Activated CD4-positive, alpha-beta T cell treated with anti-CD3 and anti-CD28 coated beads for 4 hours (primary cell): Measurements from ENCODE around the gene HOXC9.

Experiments used
- DNase-seq, 2 donors: peaks; one replicate each; pipeline ENCODE4 v3.0.0-alpha.2; 2020

Gene HOXC9

DNA sequence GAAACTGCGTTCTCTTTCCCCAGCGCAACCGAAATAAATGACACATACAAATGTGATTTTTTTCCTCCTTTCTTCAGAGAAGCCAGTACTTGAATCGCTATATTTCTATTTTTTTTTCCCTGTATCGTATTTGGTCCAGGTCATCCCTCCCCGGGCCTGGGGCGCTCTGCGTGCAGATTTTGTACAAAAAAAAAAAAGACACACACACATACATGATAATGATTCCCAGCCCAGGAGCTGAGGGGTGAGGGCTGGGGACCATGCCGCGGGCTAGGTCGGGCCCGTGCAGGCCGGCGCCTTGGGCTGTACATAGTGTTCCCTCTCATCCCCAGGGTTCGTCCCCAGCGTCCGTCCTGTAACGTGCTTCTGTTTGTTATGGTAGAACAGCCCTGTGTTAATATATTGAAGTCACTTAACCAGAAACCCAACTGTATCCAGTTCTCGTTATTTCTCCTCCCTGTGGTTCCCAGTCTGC is 3.0 kb downstream of the HOXC9 start:
- DNase-seq = no peak

DNA sequence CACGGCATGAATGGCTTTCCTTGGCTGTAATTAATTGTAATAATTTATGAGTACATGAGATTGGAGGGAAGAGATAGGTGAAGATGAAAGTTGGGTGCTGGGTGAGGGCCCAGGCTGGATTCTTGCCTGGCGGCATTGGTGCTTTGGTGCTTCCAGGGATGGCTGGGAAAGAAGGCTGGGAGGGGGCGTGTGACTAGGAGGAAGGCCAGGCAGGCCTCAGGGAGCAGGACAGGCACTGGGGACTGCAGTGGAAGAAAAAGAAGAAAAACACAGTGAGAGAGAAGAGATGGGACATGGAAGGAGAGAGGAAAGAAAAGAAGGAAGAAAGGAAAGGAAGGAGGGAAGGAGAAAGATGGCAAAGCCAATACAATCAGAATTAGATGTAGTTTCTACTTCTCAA is 3.7 kb downstream of the HOXC9 start:
- DNase-seq = no peak

DNA sequence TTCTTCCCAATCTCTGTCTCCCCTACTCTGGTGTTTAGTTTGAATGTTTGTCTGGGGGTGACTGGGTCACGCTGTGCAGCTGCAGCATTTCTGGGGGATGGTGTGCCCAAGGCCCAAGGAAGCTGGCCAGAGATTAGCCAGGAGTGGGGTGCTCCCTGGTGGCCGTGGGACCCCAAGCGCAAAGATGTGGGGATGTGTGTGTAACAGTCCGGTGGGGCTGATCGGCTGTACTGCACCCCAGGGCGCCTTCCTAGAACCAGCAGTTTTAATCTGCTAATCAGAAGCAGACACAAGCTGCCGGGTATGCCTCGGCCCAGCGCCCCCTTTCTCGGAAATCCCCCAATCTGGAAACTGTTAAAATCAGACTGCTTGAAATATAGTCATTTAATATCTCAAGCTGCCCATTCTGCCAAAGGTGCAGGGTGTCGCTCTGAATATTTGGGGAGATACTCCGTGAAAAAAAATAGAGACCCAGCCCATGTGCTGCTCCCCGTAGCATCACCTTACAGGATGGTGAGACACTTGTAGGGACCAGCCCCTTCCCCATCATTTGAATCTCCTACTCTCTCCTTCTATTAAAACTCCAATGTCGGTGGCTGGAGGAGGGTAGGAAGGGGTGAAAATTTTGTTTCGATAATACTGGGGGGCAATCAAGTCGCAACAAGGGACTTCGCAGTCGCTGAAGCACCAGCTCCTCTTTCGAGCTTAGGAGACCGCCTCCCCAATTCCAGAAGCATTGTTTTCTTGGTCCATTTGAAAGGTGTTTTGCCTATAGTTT is 4.3 kb downstream of the HOXC9 start:
- DNase-seq = no peak

DNA sequence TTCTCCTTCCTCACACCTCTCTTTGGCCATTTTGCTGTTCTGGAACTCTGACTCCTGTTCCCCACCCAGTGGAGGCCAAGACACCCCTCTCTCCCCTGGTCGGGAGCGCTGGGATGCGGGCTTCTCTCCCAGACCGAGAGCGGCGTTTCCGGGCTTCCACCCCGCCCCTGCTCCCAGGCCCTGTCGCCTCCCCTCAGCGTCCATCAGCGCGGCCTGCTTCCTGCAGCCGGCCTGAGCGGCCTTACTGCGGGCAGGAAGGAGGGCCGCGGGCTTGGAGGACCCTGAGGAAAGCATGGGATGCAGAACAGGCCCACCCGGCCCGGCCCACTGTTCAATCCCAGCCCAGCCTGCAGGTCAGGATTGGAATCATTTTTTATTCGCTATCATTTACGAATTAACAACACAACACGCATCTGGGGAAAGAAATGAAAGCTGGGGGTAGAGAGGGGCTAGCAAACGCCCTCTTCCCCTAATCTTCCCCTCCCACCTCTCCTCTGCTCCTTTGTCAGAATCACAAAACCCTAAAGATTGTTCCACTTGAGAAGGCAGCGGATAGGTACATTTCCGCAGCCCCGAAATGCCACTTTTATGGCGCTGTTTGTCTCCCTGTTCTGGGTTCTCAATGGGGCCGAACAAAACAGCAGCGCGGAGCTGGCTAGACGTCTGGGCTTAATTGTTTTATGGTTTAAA is 5.0 kb downstream of the HOXC9 start:
- no peak for DNase-seq

DNA sequence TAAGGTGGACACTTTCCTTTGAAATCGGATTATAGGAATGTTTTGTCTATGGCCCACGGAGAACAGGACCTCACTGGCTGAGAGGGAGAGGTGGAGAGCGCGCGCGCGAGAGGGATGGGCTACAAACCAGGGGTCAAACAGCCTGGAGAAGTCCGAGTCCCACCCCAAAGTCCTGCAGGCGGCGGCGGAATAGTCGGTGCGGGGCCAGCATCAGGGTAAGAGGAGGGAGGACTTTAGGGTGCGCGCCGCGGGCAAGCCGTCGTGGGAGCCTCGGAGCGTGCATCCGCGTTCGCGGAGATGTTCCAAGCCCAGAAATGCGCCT is 5.5 kb downstream of the HOXC9 start:
- no peak for DNase-seq

DNA sequence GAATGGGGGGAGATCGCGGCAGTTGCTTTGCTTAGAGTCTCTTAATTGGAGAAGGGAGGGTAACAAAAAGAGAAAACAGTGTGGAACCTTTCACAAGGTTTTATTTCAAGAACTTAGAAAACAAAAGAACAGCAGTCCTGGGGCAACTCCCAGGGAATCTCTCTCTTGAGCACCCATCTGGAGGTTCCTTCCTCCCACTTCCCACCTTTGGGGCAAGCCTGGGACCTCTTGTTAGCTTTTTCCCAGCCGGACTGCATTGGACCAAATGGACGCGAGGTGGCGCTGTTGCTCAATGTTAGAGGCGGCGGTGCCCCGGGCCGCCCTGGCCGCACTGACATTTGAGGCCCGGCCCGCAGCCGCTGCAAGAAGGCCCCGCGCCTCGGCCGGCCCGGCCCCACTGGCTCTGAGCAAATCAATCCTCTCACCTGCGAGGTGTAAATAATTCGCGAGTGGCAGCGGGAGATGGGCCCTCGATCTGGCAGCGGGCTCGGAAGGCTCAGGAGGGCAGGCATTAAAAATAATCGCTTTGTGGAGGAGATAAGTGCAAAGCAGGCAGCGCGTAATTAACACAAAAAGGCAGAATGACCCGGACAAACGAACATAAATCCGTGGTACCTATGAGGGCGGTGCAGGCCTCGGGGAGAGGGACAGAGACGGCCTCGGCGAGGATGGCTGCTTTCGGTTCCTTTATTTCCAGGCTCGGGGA is 6.0 kb downstream of the HOXC9 start:
- DNase-seq = peak; percentile 79 to 85

DNA sequence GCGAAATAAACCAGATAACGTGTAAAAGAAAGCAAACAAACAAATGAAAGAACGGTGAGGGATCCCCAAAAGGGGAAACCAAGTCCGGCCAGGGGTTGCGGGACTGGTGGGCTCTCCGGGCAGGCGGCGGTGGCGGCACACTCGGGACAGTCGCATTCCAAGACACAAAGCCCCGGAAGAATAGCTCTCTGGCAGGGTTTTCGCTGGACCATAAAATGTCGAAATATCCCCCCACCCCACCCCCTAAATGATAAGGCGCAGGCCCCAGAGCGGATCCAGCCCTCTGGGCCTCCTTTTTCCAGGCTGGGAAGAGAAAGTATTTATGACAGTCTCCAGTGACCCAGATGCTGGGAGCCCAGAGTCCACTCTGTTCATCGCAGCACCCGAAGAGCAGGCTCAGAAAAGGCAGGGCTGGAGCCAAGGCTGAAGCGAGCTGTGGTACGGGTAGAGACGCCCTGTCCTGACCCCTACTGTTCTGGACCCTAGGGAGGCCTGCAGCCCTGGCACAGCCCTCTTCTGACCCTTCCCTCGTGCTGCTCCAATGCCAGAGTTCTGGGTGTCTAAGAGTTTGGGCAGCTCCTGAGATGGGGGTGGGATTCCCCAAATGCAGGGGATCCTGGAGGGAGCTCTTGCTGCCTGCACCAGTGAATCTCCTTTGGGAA is 6.7 kb downstream of the HOXC9 start:
- no peak for DNase-seq

DNA sequence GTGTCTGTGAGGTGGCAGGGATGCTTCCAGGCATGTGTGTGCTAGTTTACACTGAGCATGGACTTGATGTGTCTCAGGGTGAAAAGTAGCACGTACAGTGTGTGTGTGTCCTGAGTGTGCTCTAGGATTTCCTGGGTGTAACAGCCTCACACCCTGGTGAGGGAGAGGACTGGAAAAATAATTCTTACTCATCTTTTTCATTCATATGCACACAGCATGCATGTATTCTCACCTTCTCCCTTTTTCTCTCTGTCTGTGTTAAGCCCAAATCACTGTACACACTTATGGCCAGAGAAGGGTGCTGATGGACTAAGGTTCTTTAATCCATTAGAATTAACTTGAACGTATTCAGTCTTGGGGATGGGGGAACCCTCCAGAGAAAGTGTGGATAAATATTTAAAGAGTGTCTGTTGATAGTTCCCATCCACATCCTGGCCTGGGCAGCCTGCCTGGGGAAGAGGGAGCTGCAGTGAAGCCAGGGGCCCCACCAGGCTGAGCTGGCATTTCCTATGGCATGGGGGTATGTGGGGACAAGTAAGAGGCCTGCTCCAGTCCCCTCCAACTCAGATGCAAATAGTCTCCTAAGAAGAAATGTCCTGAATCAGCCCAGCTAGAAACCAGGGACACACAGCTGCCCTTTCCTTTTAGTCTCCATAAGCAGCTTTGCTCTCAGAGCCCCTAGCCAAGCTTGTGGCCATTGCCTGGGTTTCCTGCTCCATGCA is 7.7 kb downstream of the HOXC9 start:
- no peak for DNase-seq

DNA sequence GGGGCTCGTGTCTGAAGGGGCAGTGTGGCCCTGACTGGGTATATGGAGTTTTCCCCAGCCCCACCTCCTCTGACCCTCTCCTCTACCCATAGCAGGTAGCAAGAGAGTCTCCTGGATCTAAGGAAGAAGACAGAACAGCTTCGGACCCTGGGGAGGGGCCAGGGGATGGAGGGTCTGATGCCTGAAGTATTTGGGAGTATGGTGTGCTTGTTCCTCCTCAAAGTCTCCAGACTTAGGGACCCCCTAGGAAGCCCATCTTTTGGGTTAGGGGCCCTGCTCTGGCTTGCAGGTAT is 8.2 kb downstream of the HOXC9 start:
- DNase-seq = no peak

DNA sequence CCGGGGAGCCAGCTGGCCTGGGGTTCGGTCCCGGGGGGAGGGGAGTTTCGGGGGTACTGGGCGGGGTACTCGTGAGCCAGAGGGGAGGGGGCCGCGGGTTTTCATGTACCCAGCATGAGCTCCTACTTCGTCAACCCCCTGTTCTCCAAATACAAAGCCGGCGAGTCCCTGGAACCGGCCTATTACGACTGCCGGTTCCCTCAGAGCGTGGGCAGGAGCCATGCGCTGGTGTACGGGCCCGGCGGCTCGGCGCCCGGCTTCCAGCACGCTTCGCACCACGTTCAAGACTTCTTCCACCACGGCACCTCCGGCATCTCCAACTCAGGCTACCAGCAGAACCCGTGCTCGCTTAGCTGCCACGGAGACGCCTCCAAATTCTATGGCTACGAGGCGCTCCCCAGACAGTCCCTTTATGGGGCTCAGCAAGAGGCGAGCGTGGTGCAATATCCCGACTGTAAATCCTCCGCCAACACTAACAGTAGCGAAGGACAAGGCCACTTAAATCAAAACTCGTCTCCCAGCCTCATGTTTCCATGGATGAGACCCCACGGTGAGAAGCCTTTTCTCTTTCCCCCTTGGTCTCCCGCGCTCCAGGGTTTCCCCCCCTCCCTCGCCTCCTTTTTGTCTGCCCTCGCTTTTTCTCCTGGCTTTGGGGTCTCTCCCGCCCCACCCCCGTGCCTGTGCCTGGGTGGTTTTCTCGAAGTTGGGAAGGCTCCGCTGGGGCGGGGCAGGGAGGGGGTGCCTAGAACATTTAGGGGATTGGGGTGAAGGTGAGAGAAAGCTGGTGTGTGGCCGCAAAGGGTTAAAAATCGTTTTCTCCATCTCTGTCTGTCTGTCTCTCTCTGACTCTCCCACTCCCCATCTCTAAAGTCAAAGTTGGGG is 9.5 kb downstream of the HOXC9 start:
- DNase-seq = peak; percentile 37 to 39

DNA sequence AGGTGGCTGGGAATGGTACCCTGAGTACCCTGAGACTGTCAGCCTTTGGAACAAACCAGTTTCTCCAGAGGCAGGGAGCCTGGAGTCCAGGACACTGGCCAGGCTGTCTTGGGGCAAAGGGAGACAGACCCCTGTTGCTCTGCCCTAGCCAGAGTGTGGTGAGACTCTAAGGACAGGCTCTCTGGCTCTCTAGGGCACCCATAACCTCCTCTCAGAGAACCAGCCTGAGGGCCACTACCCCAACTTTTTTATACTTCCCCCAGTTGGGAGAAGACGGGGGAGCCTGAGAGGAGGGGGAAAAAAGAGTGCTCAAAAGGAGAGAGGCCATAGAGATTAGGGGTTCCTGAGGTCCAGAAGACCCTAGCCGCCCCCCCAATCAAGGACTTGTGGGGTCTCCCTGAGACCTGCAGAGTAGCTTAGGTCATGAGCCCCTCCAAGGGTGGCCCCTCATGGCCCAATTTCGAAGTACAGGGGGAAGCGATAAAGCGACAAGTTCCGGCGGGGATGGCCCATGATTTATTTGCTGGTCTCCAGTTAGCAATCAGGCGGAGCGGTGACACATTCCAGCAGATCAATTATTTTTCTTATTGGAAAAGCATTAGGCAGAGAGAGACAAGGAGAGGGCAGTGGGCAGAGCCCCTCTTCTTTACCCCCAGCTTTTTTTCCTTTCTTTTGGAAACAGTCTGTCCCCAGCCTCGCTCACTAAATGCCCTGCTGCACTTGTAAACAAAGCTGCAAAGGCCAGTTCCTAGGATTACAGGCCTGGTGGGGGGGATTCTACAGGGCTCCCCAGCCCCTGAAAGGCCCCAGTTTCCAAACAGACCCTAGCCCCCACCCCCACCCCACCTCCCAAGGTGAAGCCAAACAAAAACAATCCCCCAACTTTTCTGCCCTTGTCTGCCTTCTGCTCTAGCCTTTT is 10.4 kb downstream of the HOXC9 start:
- no peak for DNase-seq

DNA sequence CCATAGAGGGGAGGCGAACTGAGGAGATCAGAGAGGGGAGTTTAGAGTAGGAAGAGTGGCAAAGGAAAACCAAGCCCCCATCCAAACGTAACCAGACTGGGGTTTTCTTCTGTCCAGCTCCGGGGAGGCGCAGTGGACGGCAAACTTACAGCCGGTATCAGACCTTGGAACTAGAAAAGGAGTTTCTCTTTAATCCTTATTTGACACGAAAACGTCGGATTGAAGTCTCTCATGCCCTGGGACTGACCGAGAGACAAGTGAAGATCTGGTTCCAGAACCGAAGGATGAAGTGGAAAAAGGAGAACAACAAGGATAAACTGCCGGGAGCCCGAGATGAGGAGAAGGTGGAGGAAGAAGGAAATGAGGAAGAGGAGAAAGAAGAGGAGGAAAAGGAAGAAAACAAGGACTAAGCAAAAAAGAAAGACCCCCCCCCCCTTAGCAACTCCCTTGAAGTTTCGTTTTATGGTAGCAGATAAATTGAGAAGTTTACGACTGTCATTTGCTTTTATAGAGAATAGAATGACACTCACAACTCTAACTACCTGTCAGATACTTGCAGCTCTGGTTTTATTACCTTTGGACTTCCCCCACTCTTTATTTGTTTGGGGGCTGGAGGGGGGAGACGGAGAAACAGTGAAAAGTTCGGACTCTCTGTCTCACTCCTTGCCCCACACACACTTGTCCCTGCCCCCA is 11.2 kb downstream of the HOXC9 start:
- no peak for DNase-seq

DNA sequence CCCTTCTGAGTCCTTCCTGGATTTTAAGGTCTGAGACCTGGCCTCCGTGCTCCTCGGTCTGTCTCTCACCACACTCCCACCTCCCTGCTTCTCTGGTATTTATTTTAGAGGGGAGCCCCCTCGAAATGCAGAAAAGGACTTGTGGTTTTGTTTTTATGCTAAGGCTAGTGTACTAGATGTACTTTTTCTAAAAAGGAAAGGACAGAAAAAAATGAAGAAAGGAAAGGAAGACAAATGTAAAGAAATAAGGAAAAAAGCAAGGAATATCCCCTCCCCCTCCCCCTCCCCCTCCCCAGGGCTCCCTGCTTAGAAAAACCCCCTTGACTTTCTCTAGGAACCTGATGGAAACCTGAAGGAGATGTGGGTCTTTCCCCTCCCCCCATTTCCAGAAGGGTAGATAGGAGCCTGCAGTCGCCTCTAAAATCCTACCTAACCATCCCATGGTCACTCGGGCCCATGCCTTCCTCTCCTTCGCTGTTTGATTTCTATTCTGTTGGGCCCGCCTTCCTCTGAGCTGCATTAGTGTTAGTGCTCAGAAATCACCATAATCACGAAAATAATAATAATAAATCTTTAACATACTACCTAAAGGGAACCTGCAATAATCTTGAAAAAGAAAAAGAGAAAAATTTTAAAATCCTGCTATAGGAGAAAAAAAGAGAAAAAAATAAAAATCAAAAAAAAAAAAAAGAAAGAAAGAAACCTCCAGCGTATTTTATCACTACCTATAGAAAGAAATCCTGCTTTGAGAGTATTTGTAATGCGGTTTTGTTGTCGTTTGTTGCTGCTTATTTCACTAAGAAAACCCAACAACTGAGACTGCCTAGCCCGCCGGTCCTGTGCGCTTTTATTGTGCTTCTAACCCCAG is 11.9 kb downstream of the HOXC9 start:
- DNase-seq = no peak

DNA sequence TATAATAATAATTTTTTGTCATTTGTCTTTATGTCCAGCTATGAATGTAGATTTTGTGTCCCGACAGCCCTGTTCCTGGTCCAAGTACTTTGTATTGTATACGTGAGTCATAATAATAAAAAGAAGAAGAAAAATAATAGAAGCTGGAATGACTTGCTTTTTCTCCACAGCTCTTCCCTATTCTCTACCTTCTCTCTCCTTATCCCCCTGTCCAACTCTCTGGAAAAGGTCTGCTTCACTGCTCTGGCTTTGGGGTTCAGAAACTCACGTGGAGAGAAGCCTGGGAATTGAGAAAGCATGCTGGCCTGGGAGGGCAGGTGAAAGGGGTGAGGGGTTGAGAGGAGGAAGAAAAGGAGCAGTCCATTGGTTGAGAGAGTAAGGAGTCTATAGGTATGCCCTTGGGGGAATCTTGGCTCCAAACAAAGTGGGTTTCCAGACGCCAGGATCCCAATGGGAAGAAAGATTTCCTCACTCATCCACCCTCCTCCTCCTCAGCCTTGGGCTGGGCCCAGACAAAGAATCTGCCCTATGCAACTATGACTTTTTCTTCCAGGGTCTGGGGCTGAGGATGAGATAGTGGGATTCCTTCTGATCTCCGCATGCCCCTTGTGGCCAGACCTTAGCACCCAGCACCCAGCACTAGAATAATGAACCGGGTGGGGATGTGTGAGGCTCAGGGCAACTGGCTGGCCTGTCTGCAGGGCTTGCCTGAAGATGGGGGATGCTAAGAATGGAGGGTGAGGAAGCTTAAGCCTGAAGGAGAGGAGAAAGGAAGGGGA is 12.9 kb downstream of the HOXC9 start:
- no peak for DNase-seq

DNA sequence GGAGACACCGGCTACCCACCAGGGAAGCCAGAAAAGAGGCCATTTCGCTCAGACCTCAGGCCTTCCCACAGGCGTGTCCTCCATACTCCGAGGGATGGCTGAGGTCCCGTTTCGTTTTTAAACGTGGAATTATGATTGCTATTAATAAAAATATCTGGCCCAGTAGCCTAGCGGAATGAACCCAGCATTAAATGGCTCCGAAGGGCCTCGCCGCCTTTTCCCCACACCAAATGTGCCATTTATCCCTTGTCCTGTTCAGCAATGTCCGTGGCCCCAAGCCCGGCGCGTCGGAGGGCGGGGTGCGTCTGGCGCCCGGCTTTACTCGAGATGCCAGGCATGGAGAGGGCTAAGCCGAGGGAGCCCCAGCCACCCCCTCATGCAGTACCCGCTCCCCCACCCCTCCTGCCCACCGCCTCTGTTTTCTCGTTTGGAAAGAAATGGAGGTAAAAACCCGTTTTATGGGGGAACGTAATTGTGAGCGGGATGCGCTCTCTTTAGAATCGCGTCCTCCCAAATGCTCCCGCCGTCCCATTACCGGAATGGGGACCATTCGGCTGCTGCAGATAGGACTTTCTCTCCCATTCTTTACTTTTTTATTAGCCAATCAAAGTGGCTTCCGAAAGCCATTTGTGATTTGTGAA is 14.5 kb downstream of the HOXC9 start:
- DNase-seq = no peak

DNA sequence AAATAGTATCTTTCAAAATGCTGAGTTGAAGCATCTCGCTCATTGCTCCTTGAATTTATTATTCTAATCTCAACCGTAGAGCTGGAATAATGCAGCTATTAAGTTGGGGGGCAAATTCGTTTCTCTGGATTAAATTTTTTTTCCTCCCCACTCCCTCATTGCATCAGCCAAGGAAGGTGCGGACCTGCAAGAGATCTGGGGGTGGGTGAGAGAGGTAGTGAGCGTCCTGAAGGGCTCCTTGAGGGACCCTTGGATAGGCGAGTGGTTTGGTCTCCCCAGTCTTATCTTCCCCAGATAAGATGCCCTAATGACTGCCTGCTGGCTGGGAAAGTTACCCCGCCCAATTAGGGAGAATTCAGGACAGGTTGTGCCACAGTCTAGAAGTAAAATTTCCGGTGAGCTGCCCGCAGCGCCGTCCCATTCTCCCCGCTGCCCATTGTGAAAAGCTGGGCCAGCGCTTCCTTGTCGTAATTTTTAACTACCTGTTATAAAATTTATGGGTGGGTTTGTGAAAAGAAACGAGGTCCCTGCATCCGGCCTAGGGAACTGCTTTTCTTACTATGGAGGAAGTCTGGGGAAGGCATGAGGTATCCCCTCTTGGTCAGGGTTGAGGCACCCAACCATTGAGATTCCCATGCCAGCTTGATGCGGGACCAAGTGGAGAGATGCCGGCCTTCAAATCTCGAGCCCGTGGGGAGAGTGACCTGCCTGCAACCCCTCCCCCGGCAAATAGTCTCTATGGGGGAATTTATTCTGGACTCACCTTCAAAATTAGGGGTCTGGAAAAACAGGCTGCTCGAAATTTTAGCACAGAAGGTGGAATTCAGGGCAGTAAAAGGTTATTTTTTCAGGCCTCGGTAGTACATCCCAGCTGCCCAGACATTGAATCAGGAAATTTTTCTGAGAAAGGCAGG is 15.3 kb downstream of the HOXC9 start:
- no peak for DNase-seq

DNA sequence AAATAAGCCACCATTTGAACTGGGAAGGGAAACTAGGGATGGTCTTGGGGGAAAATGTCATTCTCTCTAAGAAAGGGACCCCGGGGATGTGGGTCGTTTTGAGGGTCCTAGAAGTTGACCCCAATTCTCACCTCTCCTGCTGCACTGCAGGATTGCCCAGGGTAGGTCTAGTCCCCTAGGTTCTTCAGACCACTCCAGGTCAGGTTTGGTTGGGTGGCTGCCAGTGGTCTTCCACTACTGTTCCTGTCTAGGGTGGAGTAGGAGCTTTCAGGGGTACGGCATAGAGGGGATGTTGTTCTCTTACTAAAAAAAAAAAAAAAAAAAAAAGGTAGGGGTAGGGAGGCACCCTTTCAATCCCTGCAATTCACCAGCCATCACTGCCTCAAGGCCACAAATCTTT is 16.1 kb downstream of the HOXC9 start:
- no peak for DNase-seq
